HCEC 1CT (cell line): Measurements from ENCODE around the gene DTNBP1.

Experiments
- DNase-seq: peaks from one replicate; pipeline ENCODE4 v3.0.0-alpha.2; 2017

The DTNBP1 gene

GRCh38 chr6:15623276-15624116 is 39.3 kb downstream of the DTNBP1 start:
- peak; percentile 38 for DNase-seq

DNA sequence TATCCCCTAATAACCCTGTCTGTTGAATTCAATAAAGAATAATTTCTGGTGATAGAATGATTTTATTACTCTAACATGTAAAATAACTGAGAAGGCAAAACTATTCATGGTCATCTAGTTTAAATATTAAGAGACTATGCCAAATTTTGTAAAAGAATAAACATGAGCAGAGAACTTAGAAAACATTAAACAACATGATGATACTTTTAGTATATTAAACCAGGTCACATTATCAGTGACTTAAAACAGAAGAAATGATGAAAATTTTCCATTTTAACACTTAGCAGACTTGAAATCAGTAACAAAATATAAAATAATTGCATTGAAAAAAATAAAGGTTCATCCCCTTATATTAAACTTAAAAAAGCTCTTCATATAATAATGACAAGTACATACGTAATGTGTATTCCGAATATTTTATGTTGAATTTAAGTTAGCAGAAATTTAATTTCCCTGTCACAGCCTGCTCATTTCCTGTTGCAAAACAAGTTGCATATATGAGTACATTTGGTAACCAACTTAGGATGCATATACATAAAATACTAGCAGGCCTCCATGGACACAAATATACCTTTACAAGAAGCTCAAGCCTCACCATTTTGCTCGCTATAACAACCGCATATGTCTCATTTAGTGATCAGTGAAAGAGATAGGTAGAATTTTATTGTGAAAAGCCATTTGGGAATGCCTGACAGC is 40.6 kb downstream of the DTNBP1 start:
- peak; percentile 23 for DNase-seq

GRCh38 chr6:15621203-15622044 is 41.4 kb downstream of the DTNBP1 start:
- DNase-seq = peak; percentile 25

DNA sequence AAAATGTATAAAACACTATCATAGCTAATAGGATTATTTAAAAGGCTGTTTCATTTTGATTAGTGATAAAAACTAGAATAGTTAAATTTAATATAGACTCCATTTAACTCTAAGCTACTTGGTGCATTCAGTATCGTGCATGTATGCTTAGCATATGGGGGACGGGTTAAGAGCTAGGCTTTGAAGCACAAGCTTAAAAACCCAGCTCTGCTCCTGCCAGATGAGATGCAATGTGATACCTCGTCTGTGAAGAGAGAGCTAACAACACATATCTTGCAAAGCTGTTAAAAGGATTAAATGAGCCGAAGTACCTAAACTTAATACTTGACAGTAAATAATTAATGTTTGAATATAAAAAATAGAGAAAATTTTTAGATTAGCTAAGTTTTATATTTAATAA is 42.2 kb downstream of the DTNBP1 start:
- DNase-seq = no peak

DNA sequence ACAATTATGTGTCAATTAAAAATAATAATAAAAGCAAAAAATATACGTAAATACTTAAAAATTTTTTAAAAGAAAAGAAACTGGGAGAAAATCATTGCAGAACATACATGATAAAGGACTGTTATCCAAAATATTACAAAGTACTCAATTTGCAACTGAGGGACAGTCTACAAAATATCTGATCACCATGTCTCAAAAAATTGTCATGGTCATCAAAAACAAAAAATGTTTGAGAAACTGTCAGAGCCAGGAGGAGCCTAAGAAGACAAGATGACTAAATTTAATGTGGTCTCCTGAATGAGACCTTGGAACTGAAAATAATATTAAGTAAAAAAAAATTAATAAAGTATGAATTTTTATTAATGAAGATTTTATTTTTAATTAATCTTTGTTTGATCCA is 43.5 kb downstream of the DTNBP1 start:
- DNase-seq = no peak

DNA sequence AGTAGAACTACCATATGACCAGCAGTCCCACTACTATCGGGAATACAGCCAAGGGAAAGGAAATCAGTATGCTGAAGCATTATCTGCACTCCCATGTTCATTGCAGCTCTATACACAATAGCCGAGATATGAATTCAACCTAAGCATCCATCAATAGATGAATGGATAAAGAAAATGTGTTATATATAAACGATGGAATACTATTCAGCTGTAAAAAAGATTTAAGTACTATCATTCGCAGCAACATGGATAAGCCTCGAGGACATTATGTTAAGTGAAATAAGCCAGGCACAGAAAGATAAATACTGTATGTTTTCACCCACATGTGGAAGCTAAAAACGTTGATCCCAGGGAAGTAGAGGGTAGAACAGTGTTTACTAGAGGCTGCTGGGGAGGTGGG is 44.1 kb downstream of the DTNBP1 start:
- DNase-seq = no peak

GRCh38 chr6:15616261-15616660 is 46.6 kb downstream of the DTNBP1 start:
- DNase-seq = no peak

GRCh38 chr6:15615802-15616201 is 47.0 kb downstream of the DTNBP1 start:
- no peak for DNase-seq

GRCh38 chr6:15614277-15614676 is 48.6 kb downstream of the DTNBP1 start:
- no peak for DNase-seq

DNA sequence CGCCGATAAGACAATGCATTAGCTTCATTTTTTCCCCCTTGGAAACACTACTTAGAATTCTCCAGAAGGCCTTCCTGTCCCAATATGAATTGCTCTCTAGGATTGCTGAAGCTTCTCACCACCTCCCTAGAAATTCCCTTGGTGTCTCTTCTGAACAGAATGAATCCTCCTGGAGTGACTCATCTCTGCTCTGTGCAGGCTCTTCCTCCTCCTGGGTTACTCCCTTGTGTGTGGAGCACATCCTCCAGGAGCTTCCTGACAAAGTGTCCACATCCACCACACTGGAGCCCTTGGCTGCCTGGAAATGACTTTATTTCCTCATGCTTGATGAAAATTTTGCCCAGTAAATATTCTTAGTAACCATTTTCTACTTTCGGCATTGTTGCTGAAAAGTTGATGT is 54.4 kb downstream of the DTNBP1 start:
- DNase-seq = peak; percentile 82

DNA sequence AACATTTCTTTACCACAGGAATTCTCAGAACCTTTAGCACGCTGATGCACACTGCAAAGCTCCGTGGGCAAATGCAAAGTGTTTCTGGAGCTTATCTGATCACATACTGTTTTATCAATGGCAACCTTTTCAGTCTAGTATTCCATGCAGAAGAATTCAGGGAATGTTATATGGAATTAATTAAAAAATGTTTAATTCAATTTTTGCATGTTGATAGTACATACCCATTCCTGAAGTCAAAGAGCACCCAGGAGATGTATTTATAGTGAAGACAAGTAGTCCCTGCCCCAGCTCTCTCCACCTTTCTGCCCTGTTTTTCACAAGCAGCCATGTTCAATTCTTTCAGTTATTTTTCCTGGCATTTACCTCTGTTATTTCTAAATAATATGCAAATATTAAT is 55.2 kb downstream of the DTNBP1 start:
- no peak for DNase-seq

- no peak for DNase-seq
Observed at GRCh38 chr6:15606347-15606746, 56.5 kb downstream of the DTNBP1 start.

GRCh38 chr6:15604843-15605242 is 58.0 kb downstream of the DTNBP1 start:
- no peak for DNase-seq

DNA sequence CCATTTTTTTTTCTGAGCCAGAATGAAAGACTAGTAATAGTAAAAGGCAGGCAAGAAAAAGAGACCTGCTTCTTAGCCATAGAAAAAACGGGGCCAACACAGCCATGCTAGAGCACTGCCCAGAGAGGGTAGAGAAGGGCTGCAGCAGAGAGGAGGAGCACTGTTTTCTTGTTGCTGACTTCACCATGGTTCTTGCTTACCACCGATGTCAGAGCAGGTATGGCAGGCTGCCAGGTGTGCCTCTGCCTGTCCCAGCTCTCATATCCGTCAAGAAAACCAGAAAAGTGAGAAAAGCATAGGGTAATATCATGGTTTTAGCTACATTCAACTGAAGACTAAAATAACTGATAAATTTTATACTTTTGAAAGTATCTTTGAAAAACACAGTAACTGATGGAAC is 60.7 kb downstream of the DTNBP1 start:
- no peak for DNase-seq

- DNase-seq = no peak
Observed at GRCh38 chr6:15598273-15598798, 64.5 kb downstream of the DTNBP1 start.

- DNase-seq = no peak
Observed at GRCh38 chr6:15596186-15596896, 66.5 kb downstream of the DTNBP1 start.

- peak; percentile 75 for DNase-seq
Observed at GRCh38 chr6:15595461-15596173, 67.2 kb downstream of the DTNBP1 start.

DNA sequence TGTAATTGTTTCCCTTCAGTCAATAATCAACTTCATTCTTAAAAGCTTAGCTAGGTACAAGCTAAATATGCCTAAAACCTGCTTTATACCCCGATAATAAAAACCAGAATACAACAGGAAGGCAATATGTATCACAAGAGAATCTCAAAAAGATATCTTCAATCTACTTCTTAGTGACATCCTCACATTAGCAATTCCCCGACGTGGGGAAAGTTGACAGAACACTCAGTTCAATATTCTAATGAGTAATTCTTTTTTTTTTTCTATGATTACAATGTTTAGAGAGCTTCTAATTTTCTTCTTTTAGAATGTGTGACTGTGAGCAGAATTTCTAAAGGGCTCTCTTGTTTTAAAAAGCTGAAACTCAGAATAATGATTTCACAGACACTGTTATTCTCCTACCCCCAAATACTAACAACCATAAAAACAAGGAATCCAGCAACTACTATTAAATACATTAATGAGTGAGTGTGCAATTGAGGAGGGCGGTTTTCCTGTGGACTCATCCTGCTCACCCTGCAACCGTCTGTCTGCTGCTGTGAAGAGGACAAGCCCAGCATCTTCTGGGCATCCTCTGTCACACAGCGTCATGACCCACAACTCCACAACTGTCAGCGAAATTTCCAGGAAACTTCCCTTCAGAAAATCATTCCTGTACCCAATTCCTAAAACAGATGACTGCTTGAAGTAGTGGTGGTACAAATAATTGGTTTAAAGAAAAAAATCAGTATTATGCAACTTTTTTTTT is 68.1 kb downstream of the DTNBP1 start:
- no peak for DNase-seq

GRCh38 chr6:15593798-15594197 is 69.0 kb downstream of the DTNBP1 start:
- DNase-seq = no peak

DNA sequence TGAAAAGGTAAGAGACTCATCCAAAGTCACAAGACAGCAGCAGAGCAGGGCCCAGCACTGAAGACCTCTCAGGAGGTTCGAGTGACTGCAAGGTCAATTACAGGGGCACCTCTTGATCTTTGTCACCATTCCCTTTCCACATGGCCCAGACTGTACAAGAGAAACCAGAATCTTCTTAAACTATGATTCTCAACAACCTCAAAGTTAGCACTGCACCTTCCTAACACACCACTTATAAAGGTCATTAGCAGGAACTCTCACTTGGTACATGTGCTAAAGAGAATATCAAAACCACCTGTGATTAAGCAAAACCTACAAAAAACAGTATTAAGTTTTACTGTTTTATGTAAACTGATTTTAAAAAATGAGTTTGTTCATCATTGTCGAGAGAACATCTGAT is 70.2 kb downstream of the DTNBP1 start:
- no peak for DNase-seq
